HG02763 (cell line): ENCODE results near the gene RNU1-3.
A peak's percentile ranks its signal among the peaks of the same experiment; 100 is the strongest.
"Not testable (repeated sequence)": the region's sequence is repeated elsewhere in the genome, so short reads cannot be mapped to it uniquely, and the experiment has no call there.

Source experiments
- ATAC-seq: cut with Tn5 transposase; IDR thresholded peaks from one replicate; pipeline ENCODE4 v1.9.1; 2021; ENCODE audit warnings: mild to moderate bottlenecking, moderate library complexity; ENCODE audit not compliant: unreplicated experiment

Gene RNU1-3

GRCh38 chr1:16658234-16658633 lies 8.5 kb downstream of the RNU1-3 start:
- ATAC-seq: not testable (repeated sequence)

GRCh38 chr1:16656981-16657683 lies 9.6 kb downstream of the RNU1-3 start:
- ATAC-seq: not testable (repeated sequence)

GRCh38 chr1:16656574-16656973 lies 10.2 kb downstream of the RNU1-3 start:
- ATAC-seq: not testable (repeated sequence)

- not testable (repeated sequence) for ATAC-seq
Observed at GRCh38 chr1:16651560-16651959, 15.2 kb downstream of the RNU1-3 start.

GRCh38 chr1:16649960-16650359 lies 16.8 kb downstream of the RNU1-3 start:
- ATAC-seq: not testable (repeated sequence)

GRCh38 chr1:16649390-16649789 lies 17.4 kb downstream of the RNU1-3 start:
- not testable (repeated sequence) for ATAC-seq

- ATAC-seq: not testable (repeated sequence)
Observed at GRCh38 chr1:16648756-16649155, 18.0 kb downstream of the RNU1-3 start.

- ATAC-seq: not testable (repeated sequence)
Observed at GRCh38 chr1:16648250-16648649, 18.5 kb downstream of the RNU1-3 start.

GRCh38 chr1:16647179-16648176 lies 19.3 kb downstream of the RNU1-3 start:
- ATAC-seq: not testable (repeated sequence)

- ATAC-seq: not testable (repeated sequence)
Observed at GRCh38 chr1:16646716-16647115, 20.0 kb downstream of the RNU1-3 start.

- ATAC-seq: not testable (repeated sequence)
Observed at GRCh38 chr1:16646061-16646664, 20.6 kb downstream of the RNU1-3 start.

GRCh38 chr1:16645271-16646060 lies 21.3 kb downstream of the RNU1-3 start:
- not testable (repeated sequence) for ATAC-seq

- ATAC-seq: peak; percentile 72
Observed at GRCh38 chr1:16644482-16645270, 22.1 kb downstream of the RNU1-3 start.

- ATAC-seq: no peak
Observed at GRCh38 chr1:16644193-16644481, 22.6 kb downstream of the RNU1-3 start.

- not testable (repeated sequence) for ATAC-seq
Observed at GRCh38 chr1:16643476-16644192, 23.1 kb downstream of the RNU1-3 start.

GRCh38 chr1:16643001-16643411 lies 23.7 kb downstream of the RNU1-3 start:
- ATAC-seq: not testable (repeated sequence)

GRCh38 chr1:16642025-16642966 lies 24.5 kb downstream of the RNU1-3 start:
- not testable (repeated sequence) for ATAC-seq
